KOPT-K1 (cell line): ENCODE results near the gene SAP30BP.

ENCODE experiments used
- H3K27ac ChIP-seq: fragments of 200-600 bp; sonication (generic); 2 replicates; pipeline ENCODE4 v1.5.1; 2016; ENCODE audit warnings: antibody characterized with exemption, mild to moderate bottlenecking, low read depth, low read length; ENCODE audit not compliant: poor library complexity, severe bottlenecking
- H3K36me3 ChIP-seq: fragments of 200-600 bp; sonication (generic); 2 replicates; pipeline ENCODE4 v1.5.1; 2017; ENCODE audit warnings: antibody characterized with exemption, mild to moderate bottlenecking, low read length, moderate library complexity; ENCODE audit not compliant: insufficient read depth
- H3K9me3 ChIP-seq: fragments of 200-600 bp; sonication (generic); 2 replicates; pipeline ENCODE4 v1.5.1; 2017; ENCODE audit warnings: antibody characterized with exemption, low read length, mild to moderate bottlenecking; ENCODE audit not compliant: insufficient read depth, poor library complexity, severe bottlenecking

SAP30BP gene

DNA sequence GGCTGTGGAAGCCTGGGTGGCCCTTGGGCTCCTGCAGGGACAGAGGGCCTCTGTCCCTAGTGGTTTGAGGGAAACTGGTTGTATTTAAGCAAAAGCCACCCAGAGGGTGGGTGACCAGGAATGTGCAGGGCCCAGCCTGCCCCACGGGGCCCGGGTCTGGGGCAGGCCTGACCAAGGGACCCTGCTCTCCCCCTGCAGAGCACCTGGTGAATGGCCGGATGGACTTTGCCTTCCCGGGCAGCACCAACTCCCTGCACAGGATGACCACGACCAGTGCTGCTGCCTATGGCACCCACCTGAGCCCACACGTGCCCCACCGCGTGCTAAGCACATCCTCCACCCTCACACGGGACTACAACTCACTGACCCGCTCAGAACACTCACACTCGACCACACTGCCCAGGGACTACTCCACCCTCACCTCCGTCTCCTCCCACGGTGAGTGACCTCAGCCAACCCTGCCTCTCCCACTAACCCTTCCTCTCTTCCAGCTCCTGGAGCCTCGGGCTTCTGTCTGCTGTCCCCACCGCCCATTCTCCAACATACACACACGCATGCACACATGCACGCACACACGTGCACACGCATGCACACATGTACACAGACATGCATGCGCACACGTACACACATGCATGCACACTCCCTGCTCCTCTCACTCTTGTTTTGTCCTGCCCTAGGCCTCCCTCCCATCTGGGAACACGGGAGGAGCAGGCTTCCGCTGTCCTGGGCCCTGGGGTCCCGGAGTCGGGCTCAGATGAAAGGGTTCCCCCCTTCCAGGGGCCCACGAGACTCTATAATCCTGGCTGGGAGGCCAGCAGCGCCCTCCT, 87.5 kb downstream of the SAP30BP start:
- Histone ChIP-seq H3K36me3 (peaks cover 13% of the 10 kb centered on the region), H3K27ac (peak overlapping the region; percentile 59), H3K9me3 (no peaks in the 10 kb centered on the region)

DNA sequence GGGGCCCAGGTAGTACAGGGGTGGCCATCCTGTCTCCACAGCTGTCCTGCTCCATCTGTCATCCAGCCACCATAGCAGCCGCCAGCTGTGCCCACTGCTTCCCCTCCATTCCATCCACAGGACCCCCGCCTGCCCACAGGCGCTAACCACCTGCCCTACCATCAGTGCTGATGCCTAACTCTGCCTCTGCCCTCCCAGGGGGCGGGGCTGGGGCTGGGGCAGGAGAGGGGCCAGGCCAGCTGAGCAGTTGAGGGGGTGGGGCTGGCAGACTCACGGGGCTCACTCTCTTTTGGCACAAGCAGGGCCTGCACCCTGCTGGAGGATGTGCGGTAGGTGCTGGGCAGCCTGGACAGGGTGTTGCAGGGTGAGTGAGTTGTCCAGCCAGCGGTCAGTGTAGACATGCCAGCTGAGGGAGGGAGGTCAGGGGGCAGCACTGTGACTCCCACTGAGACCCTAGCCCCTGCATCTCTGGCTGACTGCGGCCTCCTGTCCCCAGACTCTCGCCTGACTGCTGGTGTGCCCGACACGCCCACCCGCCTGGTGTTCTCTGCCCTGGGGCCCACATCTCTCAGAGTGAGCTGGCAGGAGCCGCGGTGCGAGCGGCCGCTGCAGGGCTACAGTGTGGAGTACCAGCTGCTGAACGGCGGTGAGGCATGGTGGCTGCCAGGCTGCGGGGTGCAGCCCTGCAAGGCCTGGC, 88.2 kb downstream of the SAP30BP start:
- peaks cover 13% of the 10 kb centered on the region for H3K36me3 ChIP-seq
- H3K27ac ChIP-seq = no peak overlapping the region
- H3K9me3 ChIP-seq = no peaks in the 10 kb centered on the region

DNA sequence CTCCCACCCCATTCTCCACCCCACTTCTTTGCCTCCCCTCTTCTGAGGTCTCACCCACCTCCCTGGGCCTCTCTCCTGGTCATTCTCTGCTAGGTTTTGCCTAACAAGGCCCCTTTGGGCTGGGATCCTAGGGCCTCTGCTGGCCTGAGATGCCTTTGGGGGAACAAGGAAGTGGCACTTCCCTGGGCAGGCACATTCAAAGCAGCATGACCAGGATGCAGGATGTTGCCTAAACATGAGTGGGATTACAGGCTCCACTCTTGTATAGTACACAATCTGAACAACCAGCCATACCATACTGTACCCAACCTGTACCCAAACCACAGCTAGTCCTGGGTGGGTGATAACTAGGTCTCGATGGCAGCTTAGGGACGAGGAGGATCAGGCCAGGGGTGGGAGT, 88.9 kb downstream of the SAP30BP start:
- H3K27ac ChIP-seq = no peak overlapping the region
- no peaks in the 10 kb centered on the region for H3K9me3 ChIP-seq
- peaks cover 13% of the 10 kb centered on the region for H3K36me3 ChIP-seq

DNA sequence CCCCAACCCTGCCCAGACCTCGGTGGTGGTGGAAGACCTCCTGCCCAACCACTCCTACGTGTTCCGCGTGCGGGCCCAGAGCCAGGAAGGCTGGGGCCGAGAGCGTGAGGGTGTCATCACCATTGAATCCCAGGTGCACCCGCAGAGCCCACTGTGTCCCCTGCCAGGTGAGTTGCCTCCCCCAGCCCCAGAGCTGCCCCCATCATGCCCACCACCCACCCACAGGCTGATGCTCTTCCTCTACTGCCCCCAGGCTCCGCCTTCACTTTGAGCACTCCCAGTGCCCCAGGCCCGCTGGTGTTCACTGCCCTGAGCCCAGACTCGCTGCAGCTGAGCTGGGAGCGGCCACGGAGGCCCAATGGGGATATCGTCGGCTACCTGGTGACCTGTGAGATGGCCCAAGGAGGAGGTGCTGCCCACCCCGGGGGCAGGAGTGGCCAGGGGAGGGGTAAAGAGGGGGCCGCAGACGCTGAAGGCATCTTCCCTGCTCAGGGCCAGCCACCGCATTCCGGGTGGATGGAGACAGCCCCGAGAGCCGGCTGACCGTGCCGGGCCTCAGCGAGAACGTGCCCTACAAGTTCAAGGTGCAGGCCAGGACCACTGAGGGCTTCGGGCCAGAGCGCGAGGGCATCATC, 89.4 kb downstream of the SAP30BP start:
- no peak overlapping the region for H3K27ac ChIP-seq
- H3K36me3 ChIP-seq = peaks cover 13% of the 10 kb centered on the region
- no peaks in the 10 kb centered on the region for H3K9me3 ChIP-seq

DNA sequence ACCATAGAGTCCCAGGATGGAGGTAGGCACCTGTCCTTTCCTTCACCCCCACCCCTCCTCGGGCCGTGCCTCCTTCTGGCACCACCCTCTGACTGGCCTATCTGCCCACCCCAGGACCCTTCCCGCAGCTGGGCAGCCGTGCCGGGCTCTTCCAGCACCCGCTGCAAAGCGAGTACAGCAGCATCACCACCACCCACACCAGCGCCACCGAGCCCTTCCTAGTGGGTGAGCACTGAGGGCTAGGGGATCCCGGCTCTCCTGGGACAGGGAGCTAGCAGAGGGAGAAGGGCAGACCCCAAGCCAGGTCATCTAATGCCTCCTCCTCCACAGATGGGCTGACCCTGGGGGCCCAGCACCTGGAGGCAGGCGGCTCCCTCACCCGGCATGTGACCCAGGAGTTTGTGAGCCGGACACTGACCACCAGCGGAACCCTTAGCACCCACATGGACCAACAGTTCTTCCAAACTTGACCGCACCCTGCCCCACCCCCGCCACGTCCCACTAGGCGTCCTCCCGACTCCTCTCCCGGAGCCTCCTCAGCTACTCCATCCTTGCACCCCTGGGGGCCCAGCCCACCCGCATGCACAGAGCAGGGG, 90.0 kb downstream of the SAP30BP start:
- Histone ChIP-seq H3K36me3 (peaks cover 13% of the 10 kb centered on the region), H3K9me3 (no peaks in the 10 kb centered on the region), H3K27ac (no peak overlapping the region)
